GM21360 (cell line): ENCODE measurements around the gene COX7A2.

Experiments used
- ATAC-seq: cut with Tn5 transposase; IDR thresholded peaks from one replicate; pipeline ENCODE4 v1.9.1; 2021; ENCODE audit warnings: mild to moderate bottlenecking, moderate library complexity; ENCODE audit not compliant: unreplicated experiment

Gene COX7A2

GRCh38 chr6:75243333-75244062 lies at the start of gene COX7A2:
Gene COX7A2 (minus strand): TSS chr6:75243801. CDS start chr6:75243734, 67 bp downstream.
- ATAC-seq = peak; percentile 97

- no peak for ATAC-seq
Observed at GRCh38 chr6:75292555-75292954, 49.0 kb upstream of the COX7A2 start.

- ATAC-seq = no peak
Observed at GRCh38 chr6:75291744-75292143, 48.1 kb upstream of the COX7A2 start.

GRCh38 chr6:75291331-75291730 lies 47.7 kb upstream of the COX7A2 start:
- no peak for ATAC-seq

GRCh38 chr6:75290136-75290945 lies 46.7 kb upstream of the COX7A2 start:
- no peak for ATAC-seq

- no peak for ATAC-seq
Observed at GRCh38 chr6:75288023-75288422, 44.4 kb upstream of the COX7A2 start.

GRCh38 chr6:75287424-75287823 lies 43.8 kb upstream of the COX7A2 start:
- ATAC-seq = no peak

GRCh38 chr6:75286955-75287354 lies 43.4 kb upstream of the COX7A2 start:
- no peak for ATAC-seq

GRCh38 chr6:75285283-75285639 lies 41.7 kb upstream of the COX7A2 start:
- ATAC-seq = no peak

- ATAC-seq = peak; percentile 87
Observed at GRCh38 chr6:75284632-75285282, 41.2 kb upstream of the COX7A2 start, which contains the start of gene TMEM30A. Gene TMEM30A (minus strand): TSS chr6:75284792. CDS start chr6:75284638, 154 bp downstream.

- ATAC-seq = peak; percentile 14
Observed at GRCh38 chr6:75283907-75284631, 40.5 kb upstream of the COX7A2 start.

GRCh38 chr6:75282706-75283105 lies 39.1 kb upstream of the COX7A2 start:
- no peak for ATAC-seq

- ATAC-seq = no peak
Observed at GRCh38 chr6:75281653-75282052, 38.1 kb upstream of the COX7A2 start.

- no peak for ATAC-seq
Observed at GRCh38 chr6:75280131-75280855, 36.7 kb upstream of the COX7A2 start.

GRCh38 chr6:75279418-75279817 lies 35.8 kb upstream of the COX7A2 start:
- ATAC-seq = no peak

- no peak for ATAC-seq
Observed at GRCh38 chr6:75278474-75279077, 35.0 kb upstream of the COX7A2 start.

- ATAC-seq = no peak
Observed at GRCh38 chr6:75275067-75275466, 31.5 kb upstream of the COX7A2 start.

- ATAC-seq = no peak
Observed at GRCh38 chr6:75273009-75273408, 29.4 kb upstream of the COX7A2 start.

GRCh38 chr6:75272145-75272840 lies 28.7 kb upstream of the COX7A2 start:
- no peak for ATAC-seq
